ENCODE results near the gene IQCM. TPM values are rescaled to one million over a fixed set of nuclear protein-coding genes. Genes with fewer than 3 reads are reported as not detected.

The IQCM gene
- polyA plus RNA-seq, 1 of the 3 experiments (the other 2 are of a cell fraction) = not detected

GRCh38 chr4:149370785-149371420, 444.7 kb downstream of the IQCM start:
- Histone ChIP-seq H3K9me2 (no peaks in the 10 kb centered on the region), H3K27ac (ENCODE audit: low read depth in 2 of 2, low read length in 1 of 2) (no peak overlapping the region), H3K9me3 (no peaks in the 10 kb centered on the region), H3K9ac (no peak overlapping the region), H3K4me2 (no peak overlapping the region), H3F3A (replicated peaks; ENCODE audit: insufficient read depth) (no peaks in the 10 kb centered on the region), H3K27me3 (ENCODE audit: insufficient read depth) (no peaks in the 10 kb centered on the region; the same call in 1 of the 2 replicates), H3K4me1 (ENCODE audit: control insufficient read depth in 1 of 2, insufficient read depth in 2 of 2, low read depth in 1 of 2, low read length in 1 of 2) (no peaks in the 10 kb centered on the region), H3K79me2 (ENCODE audit: insufficient read depth) (no peaks in the 10 kb centered on the region), H3K4me3 (ENCODE audit: low read depth in 2 of 2, low read length in 1 of 2) (no peak overlapping the region), H2AFZ (ENCODE audit: low read depth) (no peak overlapping the region), H4K20me1 (ENCODE audit: insufficient read depth) (no peaks in the 10 kb centered on the region), H3K36me3 (replicated peaks in 1 of 2; ENCODE audit: control insufficient read depth in 1 of 2, insufficient read depth in 2 of 2, low read length in 1 of 2) (no peaks in the 10 kb centered on the region)
- ChIA-PET CTCF (interaction anchor here (1.1 to 1.4 kb wide), 2 partner anchors 8 to 526 kb away, joined by 5 to 6 read pairs; no protein-coding TSS in a partner anchor), POLR2A (no interaction called here)
- peak; percentile 60 for TF ChIP-seq CTCF (IDR thresholded peaks at IDR 0.05)
- TF ChIP-seq RAD21 (IDR thresholded peaks at IDR 0.05; ENCODE audit: low read length) = peak; percentile 55
- no peak for TF ChIP-seq EP300 (IDR thresholded peaks at IDR 0.05; ENCODE audit: borderline replicate concordance in 1 of 2, low read depth in 1 of 2, low read length in 1 of 2)
- TF ChIP-seq SMC3 (IDR thresholded peaks at IDR 0.05; ENCODE audit: low read depth, low read length) = peak; percentile 31
- WGBS (ENCODE audit: low lambda C conversion rate) = 23% methylated on average over 4 of the region's 4 CpGs
- peak; percentile 3 for DNase-seq

- no peaks in the 10 kb centered on the region for H3K4me1 ChIP-seq (ENCODE audit: control insufficient read depth in 1 of 2, insufficient read depth in 2 of 2, low read depth in 1 of 2, low read length in 1 of 2)
- WGBS (ENCODE audit: low lambda C conversion rate) = 1% methylated on average over 3 of the region's 3 CpGs
Observed at GRCh38 chr4:149370002-149370401, 445.6 kb downstream of the IQCM start.

GRCh38 chr4:149353241-149353640, 462.4 kb downstream of the IQCM start:
- Histone ChIP-seq H3K9ac (no peak overlapping the region), H3K4me3 (ENCODE audit: low read depth in 2 of 2, low read length in 1 of 2) (no peak overlapping the region), H3K9me3 (no peaks in the 10 kb centered on the region), H3K9me2 (no peaks in the 10 kb centered on the region), H2AFZ (ENCODE audit: low read depth) (no peak overlapping the region), H3K4me2 (no peak overlapping the region), H3K27ac (ENCODE audit: low read depth in 2 of 2, low read length in 1 of 2) (no peak overlapping the region), H3K4me1 (ENCODE audit: control insufficient read depth in 1 of 2, insufficient read depth in 2 of 2, low read depth in 1 of 2, low read length in 1 of 2) (peaks cover 0 to 3% of the 10 kb centered on the region in 2 experiments; a peak in 1 of 4 replicates), H3K27me3 (ENCODE audit: insufficient read depth) (no peaks in the 10 kb centered on the region), H3K79me2 (ENCODE audit: insufficient read depth) (no peaks in the 10 kb centered on the region), H4K20me1 (ENCODE audit: insufficient read depth) (no peaks in the 10 kb centered on the region), H3K36me3 (replicated peaks in 1 of 2; ENCODE audit: control insufficient read depth in 1 of 2, insufficient read depth in 2 of 2, low read length in 1 of 2) (no peaks in the 10 kb centered on the region), H3F3A (replicated peaks; ENCODE audit: insufficient read depth) (no peaks in the 10 kb centered on the region)
- no peak for DNase-seq
- WGBS (ENCODE audit: low lambda C conversion rate) = under 1% methylated on average over 3 of the region's 3 CpGs
- ChIA-PET POLR2A (no interaction called here), CTCF (no interaction called here)
- TF ChIP-seq MEF2A (IDR thresholded peaks at IDR 0.05; ENCODE audit: borderline replicate concordance, low read depth) = no peak
- TF ChIP-seq POLR2AphosphoS5 (IDR thresholded peaks at IDR 0.05; ENCODE audit: low read depth, low read length) = no peak
- TF ChIP-seq FOXJ3 (CRISPR knock-in tag; IDR thresholded peaks at IDR 0.05) = no peak

More at GRCh38 chr4:149370002-149370401, 445.6 kb downstream of the IQCM start:
- Histone ChIP-seq H3K27me3 (ENCODE audit: insufficient read depth) (no peaks in the 10 kb centered on the region; the same call in 1 of the 2 replicates), H3K9ac (no peak overlapping the region), H3F3A (replicated peaks; ENCODE audit: insufficient read depth) (no peaks in the 10 kb centered on the region), H2AFZ (ENCODE audit: low read depth) (no peak overlapping the region), H4K20me1 (ENCODE audit: insufficient read depth) (no peaks in the 10 kb centered on the region), H3K4me3 (ENCODE audit: low read depth in 2 of 2, low read length in 1 of 2) (no peak overlapping the region), H3K4me2 (no peak overlapping the region), H3K79me2 (ENCODE audit: insufficient read depth) (no peaks in the 10 kb centered on the region), H3K9me3 (no peaks in the 10 kb centered on the region), H3K9me2 (no peaks in the 10 kb centered on the region), H3K27ac (ENCODE audit: low read depth in 2 of 2, low read length in 1 of 2) (no peak overlapping the region), H3K36me3 (replicated peaks in 1 of 2; ENCODE audit: control insufficient read depth in 1 of 2, insufficient read depth in 2 of 2, low read length in 1 of 2) (no peaks in the 10 kb centered on the region)
- TF ChIP-seq NFIC (IDR thresholded peaks at IDR 0.05; ENCODE audit: borderline replicate concordance) = no peak
- no peak for TF ChIP-seq POLR2AphosphoS5 (IDR thresholded peaks at IDR 0.05; ENCODE audit: low read depth, low read length)
- TF ChIP-seq FOXJ3 (CRISPR knock-in tag; IDR thresholded peaks at IDR 0.05) = no peak
- no peak for TF ChIP-seq RAD21 (IDR thresholded peaks at IDR 0.05; ENCODE audit: low read length)
- DNase-seq = no peak
- ChIA-PET POLR2A (no interaction called here), CTCF (no interaction called here)

Data from SK-N-SH (cell line).